GM12878 (cell line): ENCODE data around the gene PDHA1. TPM values are rescaled to one million over a fixed set of nuclear protein-coding genes. Genes with fewer than 3 reads are reported as not detected.

Source experiments
- ATAC-seq: fragments of 200-7000 bp; cut with Tn5 transposase; 3 replicates; pipeline ENCODE4 v1.9.1; 2020; ENCODE audit warnings: mild to moderate bottlenecking, moderate library complexity
- BruUV-seq: library from RNA; stranded (reverse); fragments of 400-500 nt; replicated peaks from 2 replicates; lab custom pipeline; 2021; lab: Mats Ljungman, UMichigan
- CTCF ChIA-PET: fragments of 300-600 bp; sonication (Branson Sonifier 250); formaldehyde crosslinking; extraction: SDS; loops from one replicate; lab custom pipeline; 2021; ENCODE audit warnings: inconsistent platforms; lab: Yijun Ruan, JAX
- POLR2A ChIA-PET: fragments of 350-600 bp; formaldehyde crosslinking; extraction: SDS; loops from one replicate; lab custom pipeline; 2021; ENCODE audit warnings: inconsistent platforms; lab: Charles Lee
- RAD21 ChIA-PET: fragments of 300-600 bp; sonication (Branson Sonifier 250); formaldehyde crosslinking; loops from one replicate; lab custom pipeline; 2023; ENCODE audit warnings: antibody characterized with exemption; ENCODE audit not compliant: unreplicated experiment; lab: Charles Lee
- SMC1A ChIA-PET: fragments of 300-600 bp; sonication (Branson Sonifier 250); formaldehyde crosslinking; loops from one replicate; lab custom pipeline; 2023; ENCODE audit not compliant: unreplicated experiment, uncharacterized antibody; lab: Charles Lee
- DNase-seq: peaks from one replicate; pipeline ENCODE4 v3.0.0-alpha.2; 2011; ENCODE audit warnings: low read depth, low spot score
- FAIRE-seq: peaks from 3 replicates; lab custom pipeline; 2011; peaks lifted over from hg19 to GRCh38; lab: Jason Lieb, UNC
- H2AFZ ChIP-seq: 2 replicates; pipeline ENCODE4 v1.6.0; 2011; ENCODE audit warnings: low read depth, low read length, control low read depth; ENCODE audit not compliant: control insufficient read depth
- H3K27ac ChIP-seq: 2 replicates; pipeline ENCODE4 v1.5.1; 2011; ENCODE audit warnings: control low read depth; ENCODE audit not compliant: control insufficient read depth, insufficient read depth
- H3K27me3 ChIP-seq, 2 experiments: replicated peaks in 1 of 2; 2 replicates each; pipeline versions ENCODE4 v1.6.0 to v1.6.1; 2011; ENCODE audit warnings: low read length in 1 of 2; ENCODE audit not compliant: control insufficient read depth in 2 of 2, insufficient read depth in 2 of 2
- H3K36me3 ChIP-seq, 2 experiments: 2 replicates each; pipeline ENCODE4 v1.5.1; 2011; ENCODE audit warnings: low read length in 1 of 2; ENCODE audit not compliant: control insufficient read depth in 2 of 2, insufficient read depth in 2 of 2
- H3K4me1 ChIP-seq: 2 replicates; pipeline ENCODE4 v1.6.1; 2011; ENCODE audit warnings: mild to moderate bottlenecking, low read length, moderate library complexity, mixed read lengths; ENCODE audit not compliant: control insufficient read depth, insufficient read depth
- H3K4me2 ChIP-seq: 2 replicates; pipeline ENCODE4 v1.6.0; 2011; ENCODE audit warnings: control low read depth; ENCODE audit not compliant: control insufficient read depth, insufficient read depth
- H3K4me3 ChIP-seq: fragments of 200-600 bp; sonication (generic); 2 replicates; pipeline ENCODE4 v1.5.1; 2016
- H3K79me2 ChIP-seq: 2 replicates; pipeline ENCODE4 v1.6.0; 2011; ENCODE audit warnings: low read length; ENCODE audit not compliant: control insufficient read depth, insufficient read depth
- H3K9ac ChIP-seq: 2 replicates; pipeline ENCODE4 v1.8.0; 2011; ENCODE audit warnings: low read length, control low read depth, mixed read lengths; ENCODE audit not compliant: control insufficient read depth, insufficient read depth
- H3K9me3 ChIP-seq: replicated peaks from 3 replicates; pipeline ENCODE4 v1.5.1; 2011; ENCODE audit warnings: mild to moderate bottlenecking, low read length; ENCODE audit not compliant: control insufficient read depth, insufficient read depth
- H4K20me1 ChIP-seq: 2 replicates; pipeline ENCODE4 v1.6.0; 2011; ENCODE audit not compliant: control insufficient read depth, insufficient read depth
- BACH1 ChIP-seq: fragments of 450-650 bp; IDR thresholded peaks from 2 replicates; pipeline ENCODE4 v1.6.1; 2017; ENCODE audit warnings: mild to moderate bottlenecking, borderline replicate concordance
- BCL11A ChIP-seq: IDR thresholded peaks from 2 replicates; pipeline ENCODE4 v1.6.1; 2011; ENCODE audit warnings: low read depth, low read length
- DPF2 ChIP-seq: fragments of 450-650 bp; IDR thresholded peaks from 2 replicates; pipeline ENCODE4 v1.6.1; 2017; ENCODE audit warnings: mild to moderate bottlenecking
- ETV6 ChIP-seq, 2 experiments: fragments of 450-650 bp in 1 of 2; IDR thresholded peaks in 1 of 2; conservative IDR thresholded peaks in 1 of 2; 2 replicates each; pipeline ENCODE4 v1.6.1; 2014; ENCODE audit warnings: antibody characterized with exemption in 1 of 2, borderline replicate concordance in 1 of 2, low read depth in 1 of 2, mild to moderate bottlenecking in 1 of 2, moderate library complexity in 1 of 2
- HCFC1 ChIP-seq: fragments of 150-350 bp; IDR thresholded peaks from 2 replicates; pipeline ENCODE4 v1.6.1; 2014; ENCODE audit warnings: low read length
- HDAC6 ChIP-seq: fragments of 200-600 bp; sonication (generic); IDR thresholded peaks from one replicate; pipeline ENCODE4 v1.8.0; 2017; ENCODE audit warnings: antibody characterized with exemption; ENCODE audit not compliant: unreplicated experiment
- MYC ChIP-seq: IDR thresholded peaks from 2 replicates; pipeline ENCODE4 v1.6.1; 2011; ENCODE audit warnings: mild to moderate bottlenecking, low read length, moderate library complexity, inconsistent platforms; ENCODE audit not compliant: insufficient read depth, insufficient replicate concordance, insufficient read length, severe bottlenecking
- PAX5 ChIP-seq: IDR thresholded peaks from 2 replicates; pipeline ENCODE4 v1.6.1; 2011; ENCODE audit warnings: low read depth, low read length, borderline replicate concordance
- RCOR1 ChIP-seq: conservative IDR thresholded peaks from 2 replicates; pipeline ENCODE4 v1.6.1; 2012; ENCODE audit warnings: low read depth, low read length, improper control_type of control experiment
- SMARCA5 ChIP-seq: fragments of 450-650 bp; IDR thresholded peaks from 2 replicates; pipeline ENCODE4 v1.6.1; 2017; ENCODE audit warnings: mild to moderate bottlenecking
- TAF1 ChIP-seq: IDR thresholded peaks from 2 replicates; pipeline ENCODE4 v1.6.1; 2011; ENCODE audit warnings: mild to moderate bottlenecking, low read depth, low read length, borderline replicate concordance
- YY1 ChIP-seq: IDR thresholded peaks from 2 replicates; pipeline ENCODE4 v1.6.1; 2011; ENCODE audit warnings: low read depth, mild to moderate bottlenecking, low read length
- ZBED1 ChIP-seq: IDR thresholded peaks from 2 replicates; pipeline ENCODE4 v1.6.1; 2016; ENCODE audit warnings: borderline replicate concordance
- ZNF274 ChIP-seq: IDR thresholded peaks from one replicate; pipeline ENCODE4 v1.8.0; 2011; ENCODE audit not compliant: insufficient read length, insufficient read depth
- WGBS: methylation state at CpG from one replicate; pipeline ENCODE4 v1.1.6; 2016; ENCODE audit warnings: low lambda C conversion rate; ENCODE audit not compliant: insufficient replicate concordance, insufficient coverage; ENCODE audit errors: missing lambda C conversion rate; 5-methylcytosine and 5-hydroxymethylcytosine counted together
- in situ Hi-C: fragments of 300-500 bp; cut with MboI; formaldehyde crosslinking; loops from 9 replicates; pipeline ENCODE4 v1.14.3; 2018; ENCODE audit warnings: mixed read lengths
- intact Hi-C: fragments of 100-400 bp; cut with micrococcal nuclease; formaldehyde crosslinking; loops from one replicate; pipeline ENCODE4 v1.14.2; 2022; ENCODE audit not compliant: unreplicated experiment
- polyA plus RNA-seq, 11 experiments: library from polyadenylated mRNA; depleted of rRNA in 4 of 11; unstranded in 6 of 11; stranded (reverse) in 5 of 11; fragments of >200 nt; fragmentation: Nextera tagmentation in 4 of 11; fragmentation: Illumina TruSeq in 1 of 11; extraction: Ambion mirVana in 4 of 11; extraction: Trizol in 1 of 11; gene quantifications; 1 replicate in 1 of 11; 2 replicates in 10 of 11; pipeline versions ENCODE4 v1.2.1 to v1.2.3, GENCODE V29; 2011 to 2016; ENCODE audit warnings: inconsistent platforms in 2 of 11, missing spikeins in 2 of 11, low read depth in 1 of 11
- total RNA-seq, 4 experiments: library from RNA; depleted of rRNA in 3 of 4; stranded (reverse); fragments of >200 nt in 3 of 4; fragmentation: Illumina TruSeq in 1 of 4; extraction: Trizol in 1 of 4; gene quantifications; 2 replicates each; pipeline versions ENCODE4 v1.2.1 to v1.2.3, GENCODE V29; 2013 to 2021
- TF ChIP-seq, protein P1 (sequence below): fragments of 450-650 bp; IDR thresholded peaks from 2 replicates; pipeline ENCODE4 v1.6.1; 2017; ENCODE audit warnings: low read depth, mild to moderate bottlenecking, moderate library complexity
- TF ChIP-seq, protein P2 (sequence below): IDR thresholded peaks from 2 replicates; pipeline ENCODE4 v1.6.1; 2012; ENCODE audit warnings: low read length, inconsistent platforms
- TF ChIP-seq, protein P3 (sequence below): IDR thresholded peaks from 2 replicates; pipeline ENCODE4 v1.6.1; 2012; ENCODE audit warnings: low read depth, low read length, improper control_type of control experiment

PDHA1 gene
- total and polyA plus RNA-seq, 10 of the 15 experiments (the other 5 are each of a cell fraction or from before 2014, with no cell fraction given) = 175 to 370 (median 270) TPM

DNA sequence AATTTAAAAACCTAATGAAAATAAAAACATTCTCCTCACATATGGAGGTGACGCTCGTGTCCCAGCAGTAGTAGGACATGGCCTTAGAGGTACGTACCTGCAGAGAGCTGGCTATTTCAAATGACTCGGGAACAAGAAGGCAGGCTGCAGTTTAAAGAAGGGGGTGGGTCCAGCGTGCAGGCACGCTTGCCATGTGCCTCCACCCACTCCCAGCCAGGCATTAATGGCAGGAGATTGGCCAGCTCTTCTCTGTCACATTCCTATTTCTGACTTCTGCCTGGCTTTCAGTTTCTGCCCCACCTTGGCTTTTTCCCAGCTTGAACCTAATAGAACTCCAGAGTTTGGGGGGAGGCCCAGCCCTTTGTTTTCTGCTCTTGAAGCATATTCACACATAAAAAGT is 17.2 kb downstream of the PDHA1 start:
- ChIA-PET CTCF (interaction anchor here (1.9 to 3.1 kb wide), 2 partner anchors 11 to 22 kb away, joined by 4 to 12 read pairs; no protein-coding TSS in a partner anchor), SMC1A (interaction anchor here (1.3 kb wide), 1 partner anchor 11 kb away, joined by 3 read pairs; no protein-coding TSS in a partner anchor), POLR2A (interaction anchor here (0.6 kb wide), 1 partner anchor 23 kb away, joined by 7 read pairs; no protein-coding TSS in a partner anchor), RAD21 (no interaction called here)
- DNase-seq (no peak), ATAC-seq (no peak), FAIRE-seq (no peak)
- Histone ChIP-seq H3K36me3 (peaks cover 2 to 10% of the 10 kb centered on the region in 2 experiments; a peak in 2 of 4 replicates), H2AFZ (no peak overlapping the region), H4K20me1 (no peaks in the 10 kb centered on the region), H3K79me2 (no peaks in the 10 kb centered on the region), H3K4me1 (no peaks in the 10 kb centered on the region), H3K4me2 (no peak overlapping the region), H3K9me3 (no peaks in the 10 kb centered on the region; the same call in 2 of the 3 replicates), H3K4me3 (no peak overlapping the region), H3K27ac (no peak overlapping the region), H3K9ac (no peak overlapping the region), H3K27me3 (no peaks in the 10 kb centered on the region)
- 62% methylated on average over 6 of the region's 6 CpGs for WGBS
- no TSS peak for BruUV-seq
- TF ChIP-seq, protein P1, sequence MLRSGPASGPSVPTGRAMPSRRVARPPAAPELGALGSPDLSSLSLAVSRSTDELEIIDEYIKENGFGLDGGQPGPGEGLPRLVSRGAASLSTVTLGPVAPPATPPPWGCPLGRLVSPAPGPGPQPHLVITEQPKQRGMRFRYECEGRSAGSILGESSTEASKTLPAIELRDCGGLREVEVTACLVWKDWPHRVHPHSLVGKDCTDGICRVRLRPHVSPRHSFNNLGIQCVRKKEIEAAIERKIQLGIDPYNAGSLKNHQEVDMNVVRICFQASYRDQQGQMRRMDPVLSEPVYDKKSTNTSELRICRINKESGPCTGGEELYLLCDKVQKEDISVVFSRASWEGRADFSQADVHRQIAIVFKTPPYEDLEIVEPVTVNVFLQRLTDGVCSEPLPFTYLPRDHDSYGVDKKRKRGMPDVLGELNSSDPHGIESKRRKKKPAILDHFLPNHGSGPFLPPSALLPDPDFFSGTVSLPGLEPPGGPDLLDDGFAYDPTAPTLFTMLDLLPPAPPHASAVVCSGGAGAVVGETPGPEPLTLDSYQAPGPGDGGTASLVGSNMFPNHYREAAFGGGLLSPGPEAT = no peak
- no peak for TF ChIP-seq HCFC1
- TF ChIP-seq BACH1 = no peak
- TF ChIP-seq HDAC6 = no peak
- no peak for TF ChIP-seq TAF1
- no peak for TF ChIP-seq DPF2
- TF ChIP-seq RCOR1 = no peak
- no peak for TF ChIP-seq BCL11A
- no peak for TF ChIP-seq MYC
- TF ChIP-seq, protein P2, sequence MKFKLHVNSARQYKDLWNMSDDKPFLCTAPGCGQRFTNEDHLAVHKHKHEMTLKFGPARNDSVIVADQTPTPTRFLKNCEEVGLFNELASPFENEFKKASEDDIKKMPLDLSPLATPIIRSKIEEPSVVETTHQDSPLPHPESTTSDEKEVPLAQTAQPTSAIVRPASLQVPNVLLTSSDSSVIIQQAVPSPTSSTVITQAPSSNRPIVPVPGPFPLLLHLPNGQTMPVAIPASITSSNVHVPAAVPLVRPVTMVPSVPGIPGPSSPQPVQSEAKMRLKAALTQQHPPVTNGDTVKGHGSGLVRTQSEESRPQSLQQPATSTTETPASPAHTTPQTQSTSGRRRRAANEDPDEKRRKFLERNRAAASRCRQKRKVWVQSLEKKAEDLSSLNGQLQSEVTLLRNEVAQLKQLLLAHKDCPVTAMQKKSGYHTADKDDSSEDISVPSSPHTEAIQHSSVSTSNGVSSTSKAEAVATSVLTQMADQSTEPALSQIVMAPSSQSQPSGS = no peak
- TF ChIP-seq ZBED1 = no peak
- no peak for TF ChIP-seq PAX5
- no peak for TF ChIP-seq ETV6 (conservative IDR thresholded peaks at IDR 0.05 in 1 of 2, IDR thresholded peaks at IDR 0.05 in 1 of 2; ENCODE audit: borderline replicate concordance in 1 of 2, low read depth in 1 of 2)
- TF ChIP-seq, protein P3, sequence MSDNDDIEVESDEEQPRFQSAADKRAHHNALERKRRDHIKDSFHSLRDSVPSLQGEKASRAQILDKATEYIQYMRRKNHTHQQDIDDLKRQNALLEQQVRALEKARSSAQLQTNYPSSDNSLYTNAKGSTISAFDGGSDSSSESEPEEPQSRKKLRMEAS = no peak
- TF ChIP-seq YY1 = no peak
- TF ChIP-seq SMARCA5 = no peak
- TF ChIP-seq ZNF274 = no peak
- intact Hi-C loops (no loop called here), in situ Hi-C loops (loop anchor here (25.0 kb wide), 1 partner anchor 526 kb away; the partner anchor contains the start of gene SH3KBP1)
